HL-60 (cell line): Measurements from ENCODE around the gene NOD2.

Experiments used
- DNase-seq, 2 experiments: peaks; one replicate each; pipeline ENCODE4 v3.0.0-alpha.2; 2010 to 2020; ENCODE audit warnings: low read depth in 1 of 2, low spot score in 1 of 2
- H3K27ac ChIP-seq: fragments of 250-450 bp; sonication (Bioruptor Pico); replicated peaks from 2 replicates; pipeline ENCODE4 v1.5.1; 2020; ENCODE audit warnings: mild to moderate bottlenecking, moderate library complexity
- H3K27me3 ChIP-seq: fragments of 250-450 bp; sonication (Bioruptor Pico); 2 replicates; pipeline ENCODE4 v1.5.1; 2021; ENCODE audit warnings: mild to moderate bottlenecking, moderate library complexity; ENCODE audit not compliant: insufficient read depth, poor library complexity, severe bottlenecking
- H3K4me3 ChIP-seq: replicated peaks from 2 replicates; pipeline ENCODE4 v1.5.1; 2011; ENCODE audit warnings: mild to moderate bottlenecking, control low read depth, low read length; ENCODE audit not compliant: insufficient read depth
- CTCF ChIP-seq: IDR thresholded peaks from one replicate; pipeline ENCODE4 v1.5.1; 2011; ENCODE audit warnings: low read length, control low read depth, inconsistent platforms; ENCODE audit not compliant: insufficient read depth
- GABPA ChIP-seq: IDR thresholded peaks from 2 replicates; pipeline ENCODE4 v1.6.1; 2012; ENCODE audit warnings: low read depth
- POLR2AphosphoS5 ChIP-seq: IDR thresholded peaks from 2 replicates; pipeline ENCODE4 v1.6.1; 2012; ENCODE audit warnings: low read depth
- REST ChIP-seq: IDR thresholded peaks from 2 replicates; pipeline ENCODE4 v1.6.1; 2012; ENCODE audit warnings: low read depth; ENCODE audit not compliant: insufficient replicate concordance
- SPI1 ChIP-seq: IDR thresholded peaks from 2 replicates; pipeline ENCODE4 v1.6.1; 2012; ENCODE audit warnings: low read depth, mild to moderate bottlenecking, borderline replicate concordance

NOD2 gene

GRCh38 chr16:50675686-50676610, 17.5 kb upstream of the NOD2 start:
- no peak overlapping the region for H3K4me3 ChIP-seq
- H3K27ac ChIP-seq, result no peak overlapping the region
- no peaks in the 10 kb centered on the region for H3K27me3 ChIP-seq
- TF ChIP-seq SPI1 (no peak), REST (no peak), GABPA (no peak), POLR2AphosphoS5 (no peak), CTCF (no peak)
- DNase-seq, result no peak

GRCh38 chr16:50676684-50677225, 16.7 kb upstream of the NOD2 start:
- H3K4me3 ChIP-seq, result no peak overlapping the region
- H3K27me3 ChIP-seq, result no peaks in the 10 kb centered on the region
- H3K27ac ChIP-seq, result no peak overlapping the region
- no peak for DNase-seq
- TF ChIP-seq REST (no peak), GABPA (no peak), SPI1 (no peak), CTCF (no peak), POLR2AphosphoS5 (no peak)

- no peaks in the 10 kb centered on the region for H3K27me3 ChIP-seq
- TF ChIP-seq REST (no peak), GABPA (no peak), SPI1 (no peak), CTCF (no peak), POLR2AphosphoS5 (no peak)
- no peak for DNase-seq
- H3K27ac ChIP-seq, result no peak overlapping the region
- no peak overlapping the region for H3K4me3 ChIP-seq
These were observed 16.1 kb upstream of the NOD2 start for GRCh38 chr16:50677351-50677750.
